Activated naive CD4-positive, alpha-beta T cell treated with anti-CD3 and anti-CD28 coated beads, Interleukin-2, amount 50 U/mL, for 72 hours (primary cell): ENCODE data around the gene LHX5. TPM values are rescaled to one million over a fixed set of nuclear protein-coding genes. Genes with fewer than 3 reads are reported as not detected.
"Not testable (repeated sequence)": the region's sequence is repeated elsewhere in the genome, so short reads cannot be mapped to it uniquely, and the experiment has no call there.

Experiments used
- ATAC-seq, 2 donors: fragments of 150-1000 bp; cut with Tn5 transposase; 2 replicates each; pipeline ENCODE4 v1.10.0; 2021; ENCODE audit warnings: mild to moderate bottlenecking in 2 of 2, moderate library complexity in 2 of 2
- DNase-seq, 2 donors: peaks; one replicate each; pipeline ENCODE4 v3.0.0; 2021 to 2022; ENCODE audit warnings: low spot score in 2 of 2
- H3K27ac Mint-ChIP-seq, 2 donors: one replicate each; pipeline ENCODE4 v1.8.0; 2022; ENCODE audit warnings: mild to moderate bottlenecking in 2 of 2, mixed read lengths in 2 of 2
- H3K36me3 Mint-ChIP-seq, 2 donors: one replicate each; pipeline ENCODE4 v1.8.0; 2022; ENCODE audit warnings: mixed read lengths in 2 of 2
- H3K9me3 Mint-ChIP-seq, 2 donors: one replicate each; pipeline ENCODE4 v1.8.0; 2022; ENCODE audit warnings: mixed read lengths in 2 of 2
- total RNA-seq, 2 donors: library from RNA; stranded (reverse); gene quantifications; one replicate each; pipeline ENCODE4 v1.2.3, GENCODE V29; 2022

The LHX5 gene
- total RNA-seq = not detected

DNA sequence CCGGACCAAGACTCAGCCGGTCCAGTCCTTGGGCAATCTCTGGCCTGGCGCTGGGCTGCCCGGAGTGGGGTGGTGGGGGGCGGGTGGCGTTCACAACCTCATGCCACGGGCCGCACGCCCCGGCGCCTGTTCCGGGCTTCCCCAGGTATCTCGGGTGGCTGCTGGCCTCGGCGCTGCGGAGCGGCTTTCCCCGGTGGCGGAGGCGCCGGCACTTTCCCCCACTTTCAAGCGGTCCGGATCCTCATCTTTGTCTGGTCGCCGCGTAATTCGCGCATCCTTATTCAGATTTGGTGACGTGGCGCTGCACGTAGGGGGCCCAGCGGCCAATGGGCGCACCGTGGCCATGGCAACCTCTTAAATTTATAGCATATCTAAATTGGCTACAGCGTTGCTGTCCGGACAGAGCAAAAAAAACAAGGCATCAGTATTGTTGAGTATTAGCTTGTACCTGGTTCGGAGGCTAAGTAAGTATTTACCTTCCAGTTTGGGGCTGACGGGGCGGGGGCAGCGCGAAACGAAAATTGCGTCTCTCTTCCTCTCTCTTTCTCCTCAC is at the start of gene LHX5:
Gene LHX5 (minus strand): TSS at position 253 of the 553 bp plus-strand sequence. CDS start 373 bp downstream, outside the sequence.
- H3K27ac Mint-ChIP-seq = no peak within 1 kb of the TSS
- ATAC-seq (peak in 1 of 2 donors; percentile 18), DNase-seq (no peak)
- H3K9me3 Mint-ChIP-seq = no peaks in the 10 kb centered on the region
- H3K36me3 Mint-ChIP-seq = peaks cover 0 to 13% of the 10 kb centered on the region in 2 donors

DNA sequence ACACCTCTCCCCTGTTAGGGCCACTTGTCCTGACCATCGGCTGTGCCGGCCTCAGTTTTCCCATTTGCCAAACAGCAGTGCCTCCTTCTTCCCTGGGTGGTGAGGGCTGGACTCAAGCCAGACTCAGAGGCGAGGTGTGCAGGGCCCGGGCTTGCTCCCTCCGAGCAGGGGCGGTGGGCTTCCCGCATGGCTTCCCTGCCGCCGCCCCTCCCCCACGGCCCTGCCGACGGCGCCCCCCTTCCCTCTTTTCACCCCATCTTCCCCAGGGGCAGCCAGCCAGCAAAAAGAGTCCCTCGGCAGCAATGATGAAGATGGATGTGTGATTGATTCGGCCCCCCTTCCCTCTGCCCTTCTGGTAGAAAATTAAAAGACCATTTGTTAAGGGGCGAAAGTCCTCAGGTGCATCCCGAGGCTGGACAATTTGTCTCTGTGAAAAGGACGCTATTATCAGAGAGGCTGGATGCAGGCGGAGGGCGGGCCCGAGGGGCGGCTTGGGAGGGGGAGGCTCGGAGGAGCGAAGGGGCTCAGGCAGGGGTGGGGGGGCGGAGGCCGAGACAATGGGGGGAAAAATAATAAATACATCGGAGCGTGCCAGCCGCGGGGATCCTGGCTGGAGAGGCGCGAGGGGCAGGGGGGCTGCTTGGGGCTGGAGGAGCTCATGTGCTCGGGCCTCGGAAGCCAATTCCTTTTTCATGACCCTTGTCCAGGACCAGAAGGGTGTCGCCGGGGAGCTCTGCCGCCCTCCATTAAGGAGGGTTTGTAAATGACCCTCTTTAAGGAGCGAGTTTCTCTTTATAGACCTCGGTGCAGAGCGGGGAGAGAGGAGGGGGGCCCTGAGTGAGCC is 48.0 kb upstream of the LHX5 start:
- Mint-ChIP-seq H3K9me3 (no peaks in the 10 kb centered on the region), H3K27ac (no peak overlapping the region), H3K36me3 (peaks cover 0 to 9% of the 10 kb centered on the region in 2 donors)
- no peak for ATAC-seq
- DNase-seq = no peak

DNA sequence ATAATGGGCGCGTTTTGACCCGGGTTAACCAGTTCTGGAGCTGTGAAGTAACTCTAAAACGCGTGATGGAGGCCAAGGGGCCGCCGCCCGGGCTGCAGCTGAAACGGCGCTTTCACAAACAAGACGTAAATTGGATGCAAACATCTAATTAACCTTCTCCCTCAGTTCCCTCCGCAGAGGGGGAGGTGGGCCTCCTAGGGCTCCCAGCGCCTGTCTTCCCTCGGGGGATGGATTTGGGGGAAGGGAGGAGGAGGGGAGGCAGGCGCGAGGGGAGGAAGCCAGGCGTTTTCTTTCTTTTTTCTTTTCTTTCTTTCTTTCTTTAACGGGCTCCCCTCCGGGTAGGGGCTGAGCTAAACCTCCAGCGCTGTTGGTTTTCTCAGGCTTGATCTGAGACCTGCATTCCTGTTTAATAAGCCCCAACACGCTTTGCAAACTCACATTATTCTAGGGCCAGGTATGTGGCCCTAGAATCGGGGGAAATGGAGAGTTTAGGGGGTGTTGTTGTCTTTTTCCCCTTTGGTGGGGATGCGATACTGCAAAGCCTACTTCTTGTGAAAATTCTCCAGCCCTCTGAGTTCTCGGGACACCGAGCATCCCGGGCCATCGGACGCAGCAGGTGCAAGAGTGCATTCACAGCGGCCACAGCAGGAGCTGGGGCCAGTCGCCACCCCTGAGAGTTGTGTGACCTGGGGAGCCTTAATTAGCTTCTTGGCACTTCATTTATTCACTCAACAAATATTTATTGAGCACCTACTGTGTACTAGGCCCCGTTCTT is 43.6 kb upstream of the LHX5 start:
- no peak overlapping the region for H3K27ac Mint-ChIP-seq
- peaks cover 0 to 4% of the 10 kb centered on the region in 2 donors for H3K36me3 Mint-ChIP-seq
- H3K9me3 Mint-ChIP-seq = no peaks in the 10 kb centered on the region
- ATAC-seq (no peak), DNase-seq (no peak)

DNA sequence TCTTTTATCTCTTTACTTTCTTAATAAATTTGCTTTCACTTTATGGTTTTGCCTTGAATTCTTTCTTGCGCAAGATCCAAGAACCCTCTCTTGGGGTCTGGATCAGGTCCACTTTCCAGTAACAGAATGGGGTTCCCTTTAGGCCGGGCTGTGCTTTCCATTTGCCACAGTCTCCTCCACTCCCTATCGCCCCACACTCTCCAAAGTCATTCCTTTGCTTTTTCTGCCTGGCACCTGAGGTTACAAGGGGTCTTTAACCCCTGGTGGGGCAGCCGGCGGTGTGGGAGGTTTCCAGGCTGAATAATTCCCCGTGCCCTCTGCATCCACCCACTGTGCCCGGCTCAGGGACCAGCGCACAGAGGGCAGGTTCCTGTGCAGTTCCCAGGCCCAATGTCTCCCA is 42.9 kb upstream of the LHX5 start:
- Mint-ChIP-seq H3K9me3 (no peaks in the 10 kb centered on the region), H3K27ac (no peak overlapping the region), H3K36me3 (peaks cover 0 to 4% of the 10 kb centered on the region in 2 donors)
- ATAC-seq (no peak), DNase-seq (no peak)

DNA sequence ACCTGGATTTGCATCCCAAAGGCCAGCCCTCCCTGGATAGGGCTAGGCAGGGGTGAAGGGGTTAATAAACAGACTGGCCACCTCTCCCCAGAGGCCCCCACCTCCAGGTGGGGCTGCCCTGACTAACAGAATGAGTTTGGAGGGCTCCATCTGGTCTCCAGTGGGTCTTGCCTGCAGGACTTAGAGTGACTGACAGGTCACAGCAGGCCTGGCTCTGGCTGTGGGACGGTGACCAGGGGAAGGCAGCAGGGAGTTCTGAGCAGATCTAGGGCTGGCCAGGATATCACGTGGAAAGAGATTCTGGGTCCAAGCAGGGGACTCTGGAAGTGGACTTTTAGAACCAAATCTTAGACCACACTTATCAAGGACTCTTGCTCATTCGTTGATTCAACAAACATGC is 40.9 kb upstream of the LHX5 start:
- H3K27ac Mint-ChIP-seq = no peak overlapping the region
- peaks cover 0 to 4% of the 10 kb centered on the region in 2 donors for H3K36me3 Mint-ChIP-seq
- DNase-seq (no peak), ATAC-seq (no peak)
- no peaks in the 10 kb centered on the region for H3K9me3 Mint-ChIP-seq

DNA sequence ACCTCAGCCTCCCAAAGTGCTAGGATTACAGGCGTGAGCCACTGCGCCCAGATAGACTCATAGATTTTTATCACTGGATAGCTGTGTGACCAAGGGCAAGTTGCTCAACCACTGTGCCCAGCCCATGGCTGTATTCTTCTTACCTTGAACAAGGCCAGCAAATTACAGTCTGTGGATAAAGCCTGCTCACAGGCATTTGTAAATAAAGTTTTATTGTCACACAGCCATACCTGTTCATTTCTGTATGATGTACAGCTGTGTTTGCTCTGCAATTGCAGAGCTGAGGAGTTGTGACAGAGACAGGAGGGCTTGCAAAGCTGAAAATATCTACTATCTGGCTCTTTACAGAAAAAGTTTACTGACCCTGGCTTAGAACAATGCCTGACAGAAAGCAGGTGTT is 35.2 kb upstream of the LHX5 start:
- no peak for ATAC-seq
- H3K36me3 Mint-ChIP-seq = no peaks in the 10 kb centered on the region
- no peak overlapping the region for H3K27ac Mint-ChIP-seq
- no peaks in the 10 kb centered on the region for H3K9me3 Mint-ChIP-seq
- DNase-seq = no peak

DNA sequence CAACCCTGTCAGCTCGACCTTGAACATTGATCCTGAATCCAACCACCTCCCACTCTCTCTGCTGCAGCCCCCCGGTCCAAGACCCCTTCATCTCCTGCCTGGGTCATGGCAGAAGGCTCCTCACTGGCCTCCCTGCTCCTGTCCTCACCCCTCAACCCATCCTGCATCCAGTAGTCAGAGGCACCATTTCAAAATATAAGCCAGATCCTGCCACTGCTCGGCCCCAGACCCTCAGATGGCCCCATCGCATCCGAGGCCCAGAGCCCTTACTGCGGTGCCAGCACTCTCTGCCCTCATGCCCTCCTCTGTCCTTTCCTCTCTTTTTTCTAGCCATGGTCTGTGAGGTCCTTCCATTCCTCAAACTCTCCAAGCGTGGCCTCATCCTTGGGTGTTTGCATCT is 34.3 kb upstream of the LHX5 start:
- Mint-ChIP-seq H3K36me3 (no peaks in the 10 kb centered on the region), H3K9me3 (no peaks in the 10 kb centered on the region), H3K27ac (no peak overlapping the region)
- no peak for DNase-seq
- ATAC-seq = no peak

DNA sequence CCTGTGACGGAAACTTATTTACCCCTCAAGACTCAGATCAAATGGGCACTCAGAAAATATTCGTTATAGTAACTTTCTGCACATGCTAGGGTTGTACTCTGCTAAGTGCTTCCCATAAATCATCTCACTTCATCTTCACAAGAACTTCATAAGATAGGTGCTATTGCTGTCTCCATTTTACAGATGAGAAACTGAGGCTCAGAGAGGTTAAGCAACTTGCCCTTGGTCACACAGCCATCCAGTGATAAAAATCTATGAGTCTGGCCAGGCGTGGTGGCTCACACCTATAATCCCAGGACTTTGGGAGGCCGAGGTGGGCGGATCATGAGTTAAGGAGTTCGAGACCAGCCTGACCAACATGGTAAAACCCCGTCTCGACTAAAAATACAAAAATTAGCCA is 33.2 kb upstream of the LHX5 start:
- H3K27ac Mint-ChIP-seq = no peak overlapping the region
- no peaks in the 10 kb centered on the region for H3K9me3 Mint-ChIP-seq
- no peak for ATAC-seq
- H3K36me3 Mint-ChIP-seq = no peaks in the 10 kb centered on the region
- no peak for DNase-seq

DNA sequence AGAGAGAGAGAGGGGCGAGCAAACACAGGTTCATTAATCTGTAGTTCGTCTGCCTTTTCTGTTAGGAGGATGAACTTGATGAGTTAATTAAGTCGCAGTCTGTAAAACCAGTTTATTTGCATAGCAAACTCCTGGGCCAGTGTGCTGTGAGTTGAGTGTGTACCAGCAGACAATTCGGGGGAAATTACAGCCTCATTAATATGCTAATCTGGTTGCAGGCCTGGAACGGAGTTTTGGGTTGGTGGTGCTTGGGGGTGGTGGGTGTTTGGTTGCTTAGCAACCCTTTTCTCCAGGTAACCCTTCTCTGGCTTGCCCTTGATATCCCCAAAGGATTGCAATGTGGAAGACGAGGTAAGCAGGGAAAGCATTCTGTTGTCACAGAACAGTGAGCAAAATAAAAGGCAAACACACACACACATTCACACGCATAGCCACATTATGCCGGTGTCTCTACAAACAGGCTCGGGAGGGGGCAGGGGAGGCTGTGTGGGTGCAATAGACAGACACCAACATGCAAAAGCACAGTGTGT is 29.2 kb upstream of the LHX5 start:
- no peaks in the 10 kb centered on the region for H3K9me3 Mint-ChIP-seq
- H3K27ac Mint-ChIP-seq = no peak overlapping the region
- DNase-seq (no peak), ATAC-seq (no peak)
- H3K36me3 Mint-ChIP-seq = no peaks in the 10 kb centered on the region

DNA sequence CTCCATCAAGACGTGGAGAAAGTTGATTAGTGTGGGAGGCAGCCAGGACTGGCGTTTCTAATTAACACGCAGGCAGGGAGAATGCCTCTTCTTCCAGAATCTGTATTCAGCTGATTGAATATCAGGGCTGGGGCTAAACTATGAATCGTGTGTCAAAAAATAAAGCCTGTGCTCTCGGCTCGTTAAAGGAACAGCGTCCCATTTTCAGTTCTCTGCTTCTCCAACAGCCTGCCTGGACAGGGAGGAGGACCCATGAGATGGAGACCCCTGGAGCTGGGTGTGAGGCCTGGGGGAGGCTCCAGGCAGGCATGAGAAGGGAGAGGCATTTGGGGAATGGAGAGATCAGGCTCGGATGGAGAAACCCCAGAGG is 28.6 kb upstream of the LHX5 start:
- H3K9me3 Mint-ChIP-seq = no peaks in the 10 kb centered on the region
- no peaks in the 10 kb centered on the region for H3K36me3 Mint-ChIP-seq
- DNase-seq = no peak
- ATAC-seq = no peak
- H3K27ac Mint-ChIP-seq = no peak overlapping the region

DNA sequence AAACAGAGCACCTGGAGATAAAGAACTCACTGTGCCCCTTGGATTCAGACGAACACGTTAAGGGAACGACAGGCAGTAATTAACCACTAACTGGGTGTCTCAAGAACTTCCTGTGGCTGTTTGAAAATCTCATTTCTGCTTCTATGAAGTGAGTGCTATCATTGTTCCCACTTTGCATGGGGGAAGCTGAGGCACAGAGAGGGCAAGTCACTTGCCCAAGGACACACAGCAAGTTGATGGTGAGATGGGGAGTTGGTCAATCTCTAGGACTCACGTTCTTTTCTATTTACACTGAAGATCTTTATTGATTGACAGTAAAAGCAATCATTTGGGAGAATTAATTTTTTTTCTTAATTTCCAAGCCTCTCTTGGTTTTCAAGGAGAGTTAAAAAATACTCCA is 26.8 kb upstream of the LHX5 start:
- Mint-ChIP-seq H3K27ac (no peak overlapping the region), H3K36me3 (no peaks in the 10 kb centered on the region), H3K9me3 (no peaks in the 10 kb centered on the region)
- ATAC-seq (no peak), DNase-seq (no peak)

DNA sequence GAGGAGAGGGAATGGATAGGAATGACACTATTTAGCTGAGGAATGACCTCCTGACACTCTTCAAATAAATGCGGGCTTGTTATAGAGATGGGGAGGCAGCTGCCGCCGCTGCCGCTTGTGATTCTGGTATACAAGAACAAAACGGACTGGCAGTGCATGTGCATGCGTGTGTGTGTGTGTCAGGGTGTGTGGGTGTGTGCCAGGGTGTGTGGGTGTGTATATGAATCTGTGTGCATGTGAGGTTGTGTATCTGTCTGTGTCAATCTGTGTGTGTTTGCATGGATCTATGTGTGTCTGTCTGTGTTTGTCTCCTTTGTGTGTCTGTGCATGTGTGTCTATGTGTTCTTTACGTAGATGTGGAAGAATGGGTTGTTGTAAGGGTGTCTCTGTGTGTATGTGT is 26.0 kb upstream of the LHX5 start:
- no peak overlapping the region for H3K27ac Mint-ChIP-seq

DNA sequence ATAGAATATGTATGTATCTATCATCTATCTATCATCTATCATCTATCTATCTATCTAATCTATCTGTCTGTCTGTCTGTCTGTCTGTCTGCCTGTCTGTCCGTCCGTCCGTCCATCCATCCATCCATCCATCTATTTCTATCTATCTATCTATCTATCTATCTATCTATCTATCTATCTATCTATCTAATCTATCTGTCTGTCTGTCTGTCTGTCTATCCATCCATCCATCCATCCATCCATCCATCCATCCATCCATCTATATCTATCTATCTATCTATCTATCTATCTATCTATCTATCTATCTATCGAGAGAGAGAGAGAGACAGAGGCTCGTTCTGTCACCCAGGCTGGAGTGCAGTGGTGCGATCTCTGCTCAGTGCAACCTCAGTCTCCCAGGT is 24.3 kb upstream of the LHX5 start:
- H3K9me3 Mint-ChIP-seq, H3K36me3 Mint-ChIP-seq, H3K27ac Mint-ChIP-seq: not testable (repeated sequence)

More for the DNA sequence above, 26.0 kb upstream of the LHX5 start:
- no peaks in the 10 kb centered on the region for H3K9me3 Mint-ChIP-seq
- H3K36me3 Mint-ChIP-seq = no peaks in the 10 kb centered on the region
- ATAC-seq (no peak), DNase-seq (no peak)

DNA sequence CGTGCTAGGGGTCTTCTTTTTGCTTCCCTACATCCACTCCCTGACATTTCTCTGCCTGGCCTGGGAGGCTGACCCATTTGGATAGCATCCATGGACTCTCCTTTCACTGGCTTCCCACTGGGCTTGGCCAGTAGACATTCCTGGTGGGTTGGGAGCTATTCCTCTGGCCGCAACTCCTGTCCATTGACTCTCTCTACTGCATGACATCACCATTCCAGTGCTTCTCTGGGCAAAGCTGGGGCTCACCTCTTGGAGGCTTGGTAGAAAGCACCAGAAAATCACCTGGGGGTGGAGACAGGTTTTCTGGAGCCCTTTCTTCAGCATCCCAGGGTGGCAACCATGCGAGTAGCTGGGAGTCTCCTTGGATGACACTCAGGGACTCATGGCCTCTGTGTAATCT is 16.7 kb upstream of the LHX5 start:
- peaks cover 0 to 11% of the 10 kb centered on the region in 2 donors for H3K9me3 Mint-ChIP-seq
- peaks cover 0 to 1% of the 10 kb centered on the region in 2 donors for H3K36me3 Mint-ChIP-seq
- H3K27ac Mint-ChIP-seq = no peak overlapping the region
- ATAC-seq = no peak
- no peak for DNase-seq

More for the DNA sequence above, 24.3 kb upstream of the LHX5 start:
- DNase-seq, ATAC-seq: not testable (repeated sequence)

DNA sequence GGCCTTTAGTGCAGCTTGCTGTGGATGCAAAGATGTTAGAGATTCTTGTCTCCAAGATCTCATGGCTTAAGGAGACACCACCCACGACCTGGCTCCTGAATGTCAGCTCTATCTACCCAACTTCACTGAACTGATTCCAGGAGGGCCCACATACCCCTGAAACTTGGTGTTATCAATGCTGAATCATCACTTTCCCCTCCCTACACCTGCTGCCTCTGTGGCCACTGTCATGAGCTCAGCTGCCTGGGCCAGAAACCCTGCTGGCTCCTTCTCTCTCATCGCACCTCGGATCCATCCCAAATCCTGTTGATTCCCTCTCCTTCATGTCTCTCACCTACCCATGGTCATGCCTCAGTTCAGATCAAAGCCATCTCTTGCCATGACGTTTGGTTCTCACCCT is 15.1 kb upstream of the LHX5 start:
- DNase-seq = no peak
- no peak for ATAC-seq
- H3K27ac Mint-ChIP-seq = no peak overlapping the region
- H3K36me3 Mint-ChIP-seq = peaks cover 0 to 6% of the 10 kb centered on the region in 2 donors
- peaks cover 0 to 11% of the 10 kb centered on the region in 2 donors for H3K9me3 Mint-ChIP-seq

DNA sequence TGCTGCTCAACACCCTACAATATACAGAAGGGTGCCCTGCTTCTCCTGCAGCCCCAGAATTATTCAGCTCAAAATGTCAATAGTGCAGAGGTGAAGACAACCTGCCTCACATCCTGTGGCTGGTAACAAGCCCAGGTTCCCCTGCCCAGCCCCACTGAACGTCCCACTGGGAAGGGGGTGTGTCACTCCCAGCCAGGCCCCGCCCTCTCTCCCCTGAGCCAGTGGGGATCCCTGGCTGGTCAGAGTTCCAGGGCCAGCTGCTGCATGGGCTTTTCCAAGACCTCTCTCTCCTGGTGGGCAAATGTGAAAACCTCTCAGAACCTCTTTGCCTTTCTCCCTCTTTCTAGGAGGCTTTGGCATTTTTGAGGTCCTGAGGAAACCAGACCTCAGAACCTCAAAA is 13.7 kb upstream of the LHX5 start:
- ATAC-seq (no peak), DNase-seq (no peak)
- Mint-ChIP-seq H3K36me3 (peaks cover under 1 to 15% of the 10 kb centered on the region in 2 donors), H3K9me3 (peaks cover 0 to 6% of the 10 kb centered on the region in 2 donors), H3K27ac (no peak overlapping the region)

DNA sequence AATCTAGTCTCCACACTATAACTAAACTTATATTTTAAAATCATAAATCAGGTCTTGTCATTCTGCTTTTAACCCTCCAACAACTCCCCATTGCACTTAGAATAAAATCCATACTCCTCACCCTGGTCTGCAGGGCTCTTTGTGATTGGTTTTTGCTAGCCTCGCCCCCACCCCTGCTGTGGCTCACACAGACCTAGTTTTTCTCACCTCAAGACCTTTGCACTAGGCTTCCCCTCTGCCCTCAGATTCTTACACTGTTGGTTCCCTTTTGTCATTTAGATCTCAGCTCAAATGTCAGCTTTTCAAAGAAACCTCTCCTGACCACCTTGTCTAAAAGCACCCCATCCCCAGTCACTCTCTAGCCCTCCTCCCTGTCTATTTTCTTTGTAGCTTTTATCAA is 10.7 kb upstream of the LHX5 start:
- no peak for DNase-seq
- no peak for ATAC-seq
- Mint-ChIP-seq H3K27ac (no peak overlapping the region), H3K9me3 (peaks cover 0 to 4% of the 10 kb centered on the region in 2 donors), H3K36me3 (peaks cover 13 to 32% of the 10 kb centered on the region in 2 donors)
